Psoas muscle (tissue), 8 donors: ENCODE results near the gene FBXO33. TPM values are rescaled to one million over a fixed set of nuclear protein-coding genes. Genes with fewer than 3 reads are reported as not detected.
"Not testable (repeated sequence)": the region's sequence is repeated elsewhere in the genome, so short reads cannot be mapped to it uniquely, and the experiment has no call there.

Source experiments
- ATAC-seq, 4 donors: fragments of 200-7000 bp; cut with Tn5 transposase; one replicate each; pipeline ENCODE4 v1.9.1; 2020; ENCODE audit warnings: moderate library complexity in 3 of 4, mild to moderate bottlenecking in 2 of 4
- DNase-seq, 2 donors: peaks; one replicate each; pipeline ENCODE4 v3.0.0-alpha.2; 2020
- H3K27ac ChIP-seq: fragments of 200-600 bp; one replicate; pipeline ENCODE4 v1.8.0; 2022
- H3K27me3 ChIP-seq, 3 donors: fragments of 200-600 bp in 1 of 3; one replicate each; pipeline versions ENCODE4 v1.6.1 to v1.8.0; 2013 to 2022; ENCODE audit warnings: low read length in 2 of 3, mild to moderate bottlenecking in 2 of 3, moderate library complexity in 1 of 3; ENCODE audit not compliant: insufficient read depth in 3 of 3
- H3K36me3 ChIP-seq, 2 donors: fragments of 200-600 bp in 1 of 2; one replicate each; pipeline versions ENCODE4 v1.6.1 to v1.8.0; 2013 to 2022; ENCODE audit warnings: low read depth in 1 of 2, mild to moderate bottlenecking in 1 of 2, moderate library complexity in 1 of 2; ENCODE audit not compliant: insufficient read depth in 1 of 2
- H3K4me1 ChIP-seq: fragments of 200-600 bp; one replicate; pipeline ENCODE4 v1.8.0; 2022
- H3K4me3 ChIP-seq: fragments of 200-600 bp; one replicate; pipeline ENCODE4 v1.8.0; 2022; ENCODE audit warnings: mild to moderate bottlenecking
- H3K9me3 ChIP-seq: fragments of 200-600 bp; one replicate; pipeline ENCODE4 v1.8.0; 2022
- CTCF ChIP-seq: fragments of 200-600 bp; IDR thresholded peaks from one replicate; pipeline ENCODE4 v1.8.0; 2022; ENCODE audit warnings: antibody characterized with exemption
- WGBS, 3 donors: extraction: QIAGEN DNeasy Blood & Tissue Kit; methylation state at CpG; one replicate each; pipeline versions ENCODE4 v1.1.6 to v1.1.7; 2013; 5-methylcytosine and 5-hydroxymethylcytosine counted together
- intact Hi-C, 2 donors: fragments of 100-400 bp; cut with DNase I; formaldehyde crosslinking; loops; one replicate each; pipeline versions ENCODE4 v1.11.0 to v1.14.2; 2022
- polyA plus RNA-seq, 3 donors: library from polyadenylated mRNA; stranded (reverse); fragments of 200-250 nt; gene quantifications; one replicate each; pipeline ENCODE4 v1.2.3, GENCODE V29; 2013
- total RNA-seq, 4 donors: library from RNA; stranded (reverse); fragmentation: NEBNext Ultra II Directional in 2 of 4; extraction: Animal tissue kit (Norgen Biotek cat#: 25700) in 2 of 4; gene quantifications; one replicate each; pipeline versions ENCODE4 v1.2.1 to v1.2.4, GENCODE V29; 2021 to 2023
- donor health status: healthy with polysubstance abuse.
- donor health status: DM: no; HTN: no; CAD: no; lungs with moderate emphysema.
- donor health status: Bipolar disorder and iron deficiency.
- donor health status: healthy.
- donor health status: DM: yes; HTN: yes; CAD: no.
- donor health status: DM: no; HTN: no; CAD: no.
- donor health status: DM: no; HTN: no; CAD: no.
- donor health status: DM: yes; HTN: yes; CAD: no.

FBXO33 gene
- total and polyA plus RNA-seq, 7 donors: 2.0 to 11.5 (median 3.5) TPM

GRCh38 chr14:39364509-39364908 is 67.7 kb downstream of the FBXO33 start:
- no peaks in the 10 kb centered on the region for H3K36me3 ChIP-seq
- H3K27me3 ChIP-seq: no peaks in the 10 kb centered on the region
- WGBS, 3 donors: 95 to 100% (median 97%) methylated on average over 1 of the region's 1 CpG
- no peak overlapping the region for H3K4me3 ChIP-seq
- ATAC-seq (no peak), DNase-seq (no peak)
- intact Hi-C loops: loop anchor here (10.0 kb wide), 3 partner anchors 130 to 260 kb away; partner anchors contain the start of genes MIA2 (in 1 of the 2) and SEC23A (in 1 of the 2)
- peaks cover 27% of the 10 kb centered on the region for H3K9me3 ChIP-seq
- H3K27ac ChIP-seq: no peak overlapping the region
- H3K4me1 ChIP-seq: peaks cover 12% of the 10 kb centered on the region
- no peak for TF ChIP-seq CTCF

- H3K27me3 ChIP-seq, H3K36me3 ChIP-seq, H3K4me3 ChIP-seq, H3K4me1 ChIP-seq: not testable (repeated sequence)
- 45 to 59% (median 46%) methylated on average over 5 of the region's 5 CpGs for WGBS, 3 donors
- Histone ChIP-seq H3K27ac (peak overlapping the region; percentile 27), H3K9me3 (peaks cover 27% of the 10 kb centered on the region)
- DNase-seq: peak in 1 of 2 donors; percentile 61
- intact Hi-C loops: loop anchor here (10.0 kb wide), 3 partner anchors 127 to 257 kb away; partner anchors contain the start of genes MIA2 (in 1 of the 2) and SEC23A (in 1 of the 2)
- ATAC-seq: peak in 3 of 4 donors; percentile 52 to 94 (median 69)
Measured at GRCh38 chr14:39361556-39361955, 70.7 kb downstream of the FBXO33 start.

- ATAC-seq (no peak), DNase-seq (no peak)
- no peaks in the 10 kb centered on the region for H3K36me3 ChIP-seq
- H3K27ac ChIP-seq: no peak overlapping the region
- H3K4me3 ChIP-seq: no peak overlapping the region
- intact Hi-C loops: loop anchor here (10.0 kb wide), 3 partner anchors 126 to 256 kb away; partner anchors contain the start of genes MIA2 (in 1 of the 2) and SEC23A (in 1 of the 2)
- no peak for TF ChIP-seq CTCF
- H3K4me1 ChIP-seq: no peaks in the 10 kb centered on the region
- no peaks in the 10 kb centered on the region for H3K27me3 ChIP-seq
- H3K9me3 ChIP-seq: peaks cover 24% of the 10 kb centered on the region
Measured at GRCh38 chr14:39360316-39360715, 71.9 kb downstream of the FBXO33 start.

GRCh38 chr14:39359069-39359468 is 73.2 kb downstream of the FBXO33 start:
- not testable (repeated sequence) for DNase-seq

GRCh38 chr14:39351708-39352107 is 80.5 kb downstream of the FBXO33 start:
- intact Hi-C loops: no loop called here
- TF ChIP-seq CTCF: no peak
- WGBS, 3 donors: 76 to 93% (median 89%) methylated on average over 9 of the region's 9 CpGs
- Histone ChIP-seq H3K4me3 (no peak overlapping the region), H3K4me1 (no peaks in the 10 kb centered on the region), H3K36me3 (peaks cover 4 to 38% of the 10 kb centered on the region in 2 donors), H3K9me3 (peaks cover 6% of the 10 kb centered on the region), H3K27ac (no peak overlapping the region), H3K27me3 (no peaks in the 10 kb centered on the region)
- no peak for DNase-seq
- ATAC-seq: no peak

More at GRCh38 chr14:39359069-39359468, 73.2 kb downstream of the FBXO33 start:
- H3K36me3 ChIP-seq, H3K4me3 ChIP-seq, intact Hi-C loops, ATAC-seq, H3K27me3 ChIP-seq, H3K27ac ChIP-seq, H3K4me1 ChIP-seq: not testable (repeated sequence)
- WGBS, 3 donors: 91 to 96% (median 95%) methylated on average over 10 of the region's 10 CpGs
- peaks cover 12% of the 10 kb centered on the region for H3K9me3 ChIP-seq

GRCh38 chr14:39350866-39351265 is 81.4 kb downstream of the FBXO33 start:
- no peak overlapping the region for H3K27ac ChIP-seq
- H3K4me3 ChIP-seq: no peak overlapping the region
- H3K9me3 ChIP-seq: peaks cover 6% of the 10 kb centered on the region
- no peaks in the 10 kb centered on the region for H3K4me1 ChIP-seq
- no peak for TF ChIP-seq CTCF
- DNase-seq: no peak
- intact Hi-C loops: no loop called here
- WGBS, 3 donors: 77 to 92% (median 83%) methylated on average over 3 of the region's 3 CpGs
- H3K36me3 ChIP-seq: peaks cover 4 to 46% of the 10 kb centered on the region in 2 donors
- H3K27me3 ChIP-seq: no peaks in the 10 kb centered on the region
- ATAC-seq: no peak
